HCT116 (cell line): ENCODE measurements around the gene ARVCF. TPM values are rescaled to one million over a fixed set of nuclear protein-coding genes. Genes with fewer than 3 reads are reported as not detected.

Source experiments
- ATAC-seq: fragments of 200-7000 bp; cut with Tn5 transposase; 2 replicates; pipeline ENCODE4 v1.9.1; 2020; ENCODE audit warnings: mild to moderate bottlenecking, moderate library complexity
- BruUV-seq: library from RNA; stranded (reverse); fragments of 400-500 nt; replicated peaks from 2 replicates; lab custom pipeline; 2021; lab: Mats Ljungman, UMichigan
- CTCF ChIA-PET: fragments of 300-600 bp; sonication (Branson Sonifier 250); formaldehyde crosslinking; loops from one replicate; lab custom pipeline; 2021; ENCODE audit warnings: antibody characterized with exemption; lab: Charles Lee
- POLR2A ChIA-PET: fragments of 300-600, 350-600 bp; sonication (Branson Sonifier 250); formaldehyde crosslinking; loops from one replicate; lab custom pipeline; 2021; ENCODE audit warnings: antibody characterized with exemption; lab: Charles Lee
- RAD21 ChIA-PET, 2 experiments: fragments of 300-600 bp; sonication (Branson Sonifier 250); formaldehyde crosslinking; loops; one replicate each; lab custom pipeline; 2023; ENCODE audit warnings: low total read pairs in 2 of 2; ENCODE audit not compliant: uncharacterized antibody in 2 of 2, unreplicated experiment in 2 of 2, low non-redundant PET in 1 of 2; lab: Charles Lee
- DNase-seq: peaks from one replicate; pipeline ENCODE4 v3.0.0-alpha.2; 2010; ENCODE audit warnings: low read depth, low spot score
- H2AFZ ChIP-seq: fragments of 200-600 bp; shearing (Covaris generic), sonication (generic); 2 replicates; pipeline ENCODE4 v1.6.1; 2017; ENCODE audit warnings: low read depth, mixed run types, mixed read lengths, antibody characterized with exemption, low read length; ENCODE audit not compliant: poor library complexity, severe bottlenecking
- H3K27ac ChIP-seq: 2 replicates; pipeline ENCODE4 v1.5.1; 2012; ENCODE audit warnings: low read depth, low read length
- H3K27me3 ChIP-seq: fragments of 200-600 bp; sonication (generic); 2 replicates; pipeline ENCODE4 v1.6.1; 2016; ENCODE audit warnings: mixed run types, low read length, mixed read lengths; ENCODE audit not compliant: insufficient read depth
- H3K36me3 ChIP-seq, 2 experiments: fragments of 200-500 bp in 1 of 2; fragments of 200-600 bp in 1 of 2; sonication (Bioruptor generic) in 1 of 2; sonication (generic) in 1 of 2; 2 replicates each; pipeline versions ENCODE4 v1.5.1 to v1.6.1; 2014 to 2016; ENCODE audit warnings: low read length in 2 of 2, inconsistent platforms in 1 of 2, mixed read lengths in 1 of 2, mixed run types in 1 of 2; ENCODE audit not compliant: insufficient read depth in 2 of 2, control insufficient read depth in 1 of 2
- H3K4me1 ChIP-seq, 2 experiments: fragments of 200-600 bp in 1 of 2; sonication (generic) in 1 of 2; 2 replicates each; pipeline versions ENCODE4 v1.5.1 to v1.6.1; 2012 to 2017; ENCODE audit warnings: low read length in 2 of 2, inconsistent platforms in 1 of 2, mild to moderate bottlenecking in 1 of 2, mixed read lengths in 1 of 2, mixed run types in 1 of 2, moderate library complexity in 1 of 2; ENCODE audit not compliant: insufficient read depth in 2 of 2, control insufficient read depth in 1 of 2
- H3K4me2 ChIP-seq: fragments of 200-600 bp; sonication (generic); 2 replicates; pipeline ENCODE4 v1.6.1; 2017; ENCODE audit warnings: mixed run types, low read length, mixed read lengths
- H3K4me3 ChIP-seq, 2 experiments: fragments of 200-600 bp in 1 of 2; sonication (generic) in 1 of 2; replicated peaks in 1 of 2; 2 replicates each; pipeline ENCODE4 v1.5.1; 2011 to 2016; ENCODE audit warnings: low read length in 2 of 2, control low read depth in 1 of 2, low read depth in 1 of 2, mild to moderate bottlenecking in 1 of 2, mixed read lengths in 1 of 2, mixed run types in 1 of 2
- H3K79me2 ChIP-seq: fragments of 200-600 bp; sonication (generic); 2 replicates; pipeline ENCODE4 v1.6.1; 2017; ENCODE audit warnings: mild to moderate bottlenecking, mixed run types, low read length, moderate library complexity, mixed read lengths; ENCODE audit not compliant: insufficient read depth
- H3K9ac ChIP-seq: fragments of 200-600 bp; sonication (generic); 2 replicates; pipeline ENCODE4 v1.6.1; 2016; ENCODE audit warnings: low read length, mixed read lengths
- H3K9me2 ChIP-seq: fragments of 200-600 bp; sonication (generic), shearing (Covaris generic); 2 replicates; pipeline ENCODE4 v1.6.1; 2017; ENCODE audit warnings: mixed run types, mild to moderate bottlenecking, moderate library complexity; ENCODE audit not compliant: insufficient read depth
- H3K9me3 ChIP-seq, 2 experiments: fragments of 200-500 bp in 1 of 2; fragments of 200-600 bp in 1 of 2; sonication (Bioruptor generic) in 1 of 2; sonication (generic) in 1 of 2; 2 replicates each; pipeline ENCODE4 v1.6.1; 2014 to 2017; ENCODE audit warnings: low read length in 2 of 2, mixed read lengths in 2 of 2, inconsistent platforms in 1 of 2, low read depth in 1 of 2, mild to moderate bottlenecking in 1 of 2, mixed run types in 1 of 2, moderate library complexity in 1 of 2; ENCODE audit not compliant: control insufficient read depth in 1 of 2, insufficient read depth in 1 of 2
- H4K20me1 ChIP-seq: fragments of 200-600 bp; sonication (generic), shearing (Covaris generic); 2 replicates; pipeline ENCODE4 v1.6.1; 2017; ENCODE audit warnings: mixed run types, mild to moderate bottlenecking, moderate library complexity; ENCODE audit not compliant: insufficient read depth
- ELF1 ChIP-seq: IDR thresholded peaks from 2 replicates; pipeline ENCODE4 v1.6.1; 2012; ENCODE audit warnings: low read depth, borderline replicate concordance
- EZH2phosphoT487 ChIP-seq: fragments of 200-600 bp; IDR thresholded peaks from 2 replicates; pipeline ENCODE4 v1.6.1; 2018; ENCODE audit warnings: antibody characterized with exemption, borderline replicate concordance
- FOSL1 ChIP-seq: IDR thresholded peaks from 2 replicates; pipeline ENCODE4 v1.6.1; 2012; ENCODE audit warnings: low read depth
- POLR2AphosphoS5 ChIP-seq: IDR thresholded peaks from 2 replicates; pipeline ENCODE4 v1.6.1; 2011; ENCODE audit warnings: mild to moderate bottlenecking, low read depth, low read length, moderate library complexity
- intact Hi-C: fragments of 100-400 bp; cut with micrococcal nuclease; formaldehyde crosslinking; loops from 2 replicates; pipeline ENCODE4 v1.10.0; 2022
- total RNA-seq: library from RNA; stranded (reverse); gene quantifications from one replicate; pipeline ENCODE4 v1.2.1, GENCODE V29; 2021; ENCODE audit not compliant: unreplicated experiment
- TF ChIP-seq, protein P1 (sequence below), 3 experiments: fragments of 200-600 bp in 1 of 3; sonication (generic) in 1 of 3; IDR thresholded peaks in 2 of 3; conservative IDR thresholded peaks in 1 of 3; 2 replicates each; pipeline ENCODE4 v1.5.1; 2012 to 2017; ENCODE audit warnings: low read depth in 2 of 3, low read length in 2 of 3, antibody characterized with exemption in 1 of 3, borderline replicate concordance in 1 of 3, control low read depth in 1 of 3, mild to moderate bottlenecking in 1 of 3, mixed read lengths in 1 of 3, mixed run types in 1 of 3, moderate library complexity in 1 of 3; ENCODE audit not compliant: insufficient read depth in 1 of 3

The ARVCF gene
- total RNA-seq, 1 experiment from 2014 or later: 42.8 TPM

DNA sequence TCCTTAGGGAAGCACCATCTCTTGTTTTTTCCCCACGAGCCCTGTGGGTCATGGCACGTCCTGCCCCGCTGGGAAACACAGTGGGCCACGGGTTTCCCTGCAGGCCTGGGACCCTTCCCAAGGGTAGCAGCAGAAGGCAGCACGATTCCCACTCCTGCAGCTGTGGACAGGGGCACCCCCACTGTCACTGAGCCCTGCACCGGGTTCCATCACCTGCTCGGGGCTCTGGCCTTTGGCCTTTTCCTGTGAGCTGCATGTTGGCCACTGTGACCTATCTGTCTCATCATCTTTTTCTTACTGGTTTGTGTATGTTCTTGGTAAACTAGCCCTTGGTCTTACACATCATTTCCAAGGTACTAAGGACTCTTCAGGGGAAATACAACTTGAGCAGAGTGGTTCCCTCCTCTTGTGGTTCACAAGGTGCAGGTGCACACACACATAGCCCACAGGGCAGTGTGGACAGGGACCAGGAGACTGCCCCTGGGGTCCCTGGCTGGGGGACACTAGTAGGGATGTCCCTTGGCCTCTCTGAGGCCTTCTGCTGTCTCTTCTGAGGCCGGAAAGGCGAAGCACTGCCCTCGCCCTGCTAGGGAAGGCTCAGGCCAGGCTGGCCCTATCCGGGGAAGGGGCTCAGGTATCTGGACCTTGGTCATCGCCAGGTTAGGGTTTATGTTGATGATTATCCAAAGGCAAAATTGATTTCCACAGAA lies 56.0 kb downstream of the ARVCF start:
- H3K4me3 ChIP-seq: no peak overlapping the region
- POLR2A ChIA-PET: no interaction called here
- ATAC-seq (no peak), DNase-seq (no peak)
- RAD21 ChIA-PET: no interaction called here
- no TSS peak for BruUV-seq
- no peak overlapping the region for H3K9ac ChIP-seq
- CTCF ChIA-PET: no interaction called here
- H3K79me2 ChIP-seq: no peaks in the 10 kb centered on the region
- H3K9me2 ChIP-seq: no peaks in the 10 kb centered on the region
- no peak overlapping the region for H2AFZ ChIP-seq
- no peaks in the 10 kb centered on the region for H3K9me3 ChIP-seq
- no peak overlapping the region for H3K4me2 ChIP-seq
- TF ChIP-seq EZH2phosphoT487 (no peak), FOSL1 (no peak), ELF1 (no peak), POLR2AphosphoS5 (no peak)
- TF ChIP-seq, protein P1, sequence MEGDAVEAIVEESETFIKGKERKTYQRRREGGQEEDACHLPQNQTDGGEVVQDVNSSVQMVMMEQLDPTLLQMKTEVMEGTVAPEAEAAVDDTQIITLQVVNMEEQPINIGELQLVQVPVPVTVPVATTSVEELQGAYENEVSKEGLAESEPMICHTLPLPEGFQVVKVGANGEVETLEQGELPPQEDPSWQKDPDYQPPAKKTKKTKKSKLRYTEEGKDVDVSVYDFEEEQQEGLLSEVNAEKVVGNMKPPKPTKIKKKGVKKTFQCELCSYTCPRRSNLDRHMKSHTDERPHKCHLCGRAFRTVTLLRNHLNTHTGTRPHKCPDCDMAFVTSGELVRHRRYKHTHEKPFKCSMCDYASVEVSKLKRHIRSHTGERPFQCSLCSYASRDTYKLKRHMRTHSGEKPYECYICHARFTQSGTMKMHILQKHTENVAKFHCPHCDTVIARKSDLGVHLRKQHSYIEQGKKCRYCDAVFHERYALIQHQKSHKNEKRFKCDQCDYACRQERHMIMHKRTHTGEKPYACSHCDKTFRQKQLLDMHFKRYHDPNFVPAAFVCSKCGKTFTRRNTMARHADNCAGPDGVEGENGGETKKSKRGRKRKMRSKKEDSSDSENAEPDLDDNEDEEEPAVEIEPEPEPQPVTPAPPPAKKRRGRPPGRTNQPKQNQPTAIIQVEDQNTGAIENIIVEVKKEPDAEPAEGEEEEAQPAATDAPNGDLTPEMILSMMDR (IDR thresholded peaks at IDR 0.05 in 2 of 3, conservative IDR thresholded peaks at IDR 0.05 in 1 of 3; ENCODE audit: borderline replicate concordance in 1 of 3, insufficient read depth in 1 of 3, low read depth in 2 of 3, low read length in 2 of 3): no peak
- intact Hi-C loops: loop anchor here (10.0 kb wide), 1 partner anchor 154 kb away; the partner anchor contains the start of genes RANBP1 and TRMT2A
- H3K36me3 ChIP-seq: peaks cover 0 to 5% of the 10 kb centered on the region in 2 experiments; a peak in 1 of 4 replicates
- H3K27me3 ChIP-seq: no peaks in the 10 kb centered on the region
- H3K27ac ChIP-seq: no peak overlapping the region
- no peaks in the 10 kb centered on the region for H4K20me1 ChIP-seq
- H3K4me1 ChIP-seq: peaks cover 44 to 55% of the 10 kb centered on the region in 2 experiments
